SIG-M5 treated with dmso at 0.1 percent for 504 hours (cell line): ENCODE results near the gene OR10A4.
A peak's percentile ranks its signal among the peaks of the same experiment; 100 is the strongest.
"Not testable (repeated sequence)": the region's sequence is repeated elsewhere in the genome, so short reads cannot be mapped to it uniquely, and the experiment has no call there.

Experiments
- DNase-seq: peaks from one replicate; lab custom pipeline; 2025; ENCODE audit not compliant: unreplicated experiment; lab: John Stamatoyannopoulos, UW

The OR10A4 gene, protein sequence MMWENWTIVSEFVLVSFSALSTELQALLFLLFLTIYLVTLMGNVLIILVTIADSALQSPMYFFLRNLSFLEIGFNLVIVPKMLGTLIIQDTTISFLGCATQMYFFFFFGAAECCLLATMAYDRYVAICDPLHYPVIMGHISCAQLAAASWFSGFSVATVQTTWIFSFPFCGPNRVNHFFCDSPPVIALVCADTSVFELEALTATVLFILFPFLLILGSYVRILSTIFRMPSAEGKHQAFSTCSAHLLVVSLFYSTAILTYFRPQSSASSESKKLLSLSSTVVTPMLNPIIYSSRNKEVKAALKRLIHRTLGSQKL

DNA sequence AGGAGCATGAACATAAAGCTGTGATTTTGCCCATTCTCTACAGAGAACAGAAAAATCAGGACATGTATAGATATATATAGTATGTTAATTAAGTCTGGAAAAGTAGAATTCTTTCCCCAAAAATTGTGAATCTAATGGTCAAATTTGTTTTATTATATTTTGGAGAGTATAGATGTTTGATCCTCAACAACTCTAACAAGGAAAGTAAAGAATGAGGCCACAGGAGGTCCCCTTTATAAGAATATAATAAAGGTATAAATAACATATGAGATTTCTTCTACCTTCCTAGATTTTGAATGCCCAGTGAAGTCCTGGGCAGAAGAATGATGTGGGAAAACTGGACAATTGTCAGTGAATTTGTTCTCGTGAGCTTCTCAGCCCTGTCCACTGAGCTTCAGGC is at the start of gene OR10A4:
Gene OR10A4, plus strand, starts transcription at position 301 of the 400 bp plus-strand sequence. Its CDS starts 23 bp downstream, at position 324.
- no peak for DNase-seq

DNA sequence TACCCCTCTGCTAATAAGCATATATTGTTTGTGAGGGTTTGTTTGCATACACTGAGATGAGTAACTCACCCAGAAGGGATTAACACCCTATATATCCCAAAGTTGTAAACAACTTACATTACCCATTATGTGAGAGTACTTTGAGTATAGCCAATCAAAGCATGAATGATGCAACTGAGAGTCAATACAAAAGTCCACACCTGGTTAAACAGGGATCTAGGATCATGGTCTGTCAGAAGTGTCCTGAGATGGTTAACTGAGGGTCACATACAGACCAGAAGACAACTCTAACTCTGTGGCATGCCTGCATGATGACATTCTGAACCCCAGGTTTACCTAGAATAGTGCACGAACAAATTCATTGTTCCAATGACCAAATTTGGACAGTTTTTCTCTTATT is 48.3 kb upstream of the OR10A4 start:
- no peak for DNase-seq

DNA sequence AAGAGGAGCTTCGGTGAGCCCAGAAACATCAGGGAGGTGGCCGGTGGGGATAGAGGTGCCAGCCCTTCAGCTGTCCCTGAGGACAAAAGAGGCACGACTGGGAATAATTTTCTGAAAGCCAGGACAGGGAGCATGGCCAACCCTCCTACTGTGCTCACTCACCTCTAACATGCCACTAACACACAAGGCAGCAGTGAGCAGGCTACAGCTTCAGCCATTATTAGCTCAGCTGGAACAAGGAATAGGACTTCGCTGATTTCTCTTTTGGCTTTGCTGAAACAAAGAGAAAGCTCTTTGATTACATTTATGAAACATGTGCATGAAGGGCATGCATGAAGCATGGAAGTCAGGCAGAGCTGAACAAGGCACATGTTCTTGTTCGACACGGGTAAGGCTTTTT is 43.1 kb upstream of the OR10A4 start:
- DNase-seq = no peak

DNA sequence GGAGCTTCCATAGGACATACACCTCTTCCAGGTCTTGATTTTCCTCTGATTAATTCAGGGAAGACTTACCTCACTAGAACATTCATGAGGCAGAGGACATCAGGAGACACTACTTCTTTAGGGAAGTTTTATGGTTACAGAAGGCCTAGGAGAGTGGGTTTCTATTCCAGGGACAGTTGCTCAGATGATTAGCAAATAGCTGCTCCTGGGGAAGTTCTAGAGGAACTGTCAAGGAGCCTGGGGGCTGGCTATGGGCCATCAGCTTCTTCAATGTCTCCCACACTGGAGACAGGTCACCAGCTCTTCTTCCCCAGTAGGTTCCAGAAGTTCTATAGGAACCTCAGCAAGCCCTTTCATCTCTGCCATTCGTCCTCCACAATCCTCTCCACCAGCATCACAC is 42.4 kb upstream of the OR10A4 start:
- DNase-seq = no peak

DNA sequence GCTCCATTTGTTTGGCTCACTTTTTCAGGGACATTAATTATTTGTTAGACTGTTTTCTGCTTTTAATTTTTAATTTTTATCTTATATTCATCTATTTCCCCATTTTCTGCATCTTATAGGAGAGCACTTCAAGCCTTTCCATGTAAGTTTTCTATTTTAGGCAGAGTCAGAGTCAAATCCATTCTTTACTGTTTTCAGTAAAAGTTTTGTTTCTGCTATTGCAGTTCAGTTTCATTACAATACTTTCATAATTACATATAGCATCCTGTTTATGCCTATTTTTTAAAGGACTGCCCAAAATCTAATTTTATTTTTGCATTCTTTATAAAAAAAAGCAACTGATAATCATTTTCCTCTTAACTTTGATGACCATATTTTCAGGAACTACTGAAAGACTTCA is 34.7 kb upstream of the OR10A4 start:
- DNase-seq = no peak

DNA sequence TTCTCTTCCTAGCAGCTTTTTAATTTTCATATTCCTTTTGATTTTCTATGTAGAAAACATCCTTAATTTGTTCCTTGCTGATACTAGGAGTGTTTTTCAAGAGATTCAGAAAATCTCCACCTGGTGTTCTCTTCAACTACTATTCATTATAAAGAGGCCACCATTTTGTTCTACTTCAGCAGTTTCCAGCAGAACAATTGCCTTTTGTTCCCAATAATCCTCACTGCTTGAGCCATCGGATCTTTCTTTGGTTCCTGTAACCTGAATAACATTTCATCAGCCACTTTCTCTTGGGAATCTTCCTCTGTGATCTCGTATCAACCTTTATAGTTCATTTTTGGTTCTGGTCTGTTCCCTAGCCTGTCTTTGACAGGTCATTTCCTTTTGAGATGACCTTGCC is 32.8 kb upstream of the OR10A4 start:
- no peak for DNase-seq

DNA sequence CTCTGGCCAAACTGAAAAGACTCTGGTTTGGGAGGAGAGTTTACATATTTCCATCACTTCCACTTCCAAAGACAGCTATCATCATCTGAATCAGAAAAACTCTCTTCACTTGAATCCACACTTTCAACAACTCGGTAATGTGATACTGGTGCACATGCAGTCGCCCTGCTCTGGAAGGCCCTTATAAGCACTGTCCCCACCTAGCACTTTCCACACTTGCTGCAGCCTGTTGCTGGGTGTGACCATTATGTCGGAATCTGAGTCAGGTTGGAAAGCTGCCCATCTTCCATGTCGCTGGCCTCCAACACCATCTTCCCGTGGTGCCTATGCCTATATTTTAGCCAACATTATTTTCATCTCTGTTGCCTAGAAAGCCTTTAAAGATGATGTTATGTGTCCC is 32.1 kb upstream of the OR10A4 start:
- DNase-seq = no peak

DNA sequence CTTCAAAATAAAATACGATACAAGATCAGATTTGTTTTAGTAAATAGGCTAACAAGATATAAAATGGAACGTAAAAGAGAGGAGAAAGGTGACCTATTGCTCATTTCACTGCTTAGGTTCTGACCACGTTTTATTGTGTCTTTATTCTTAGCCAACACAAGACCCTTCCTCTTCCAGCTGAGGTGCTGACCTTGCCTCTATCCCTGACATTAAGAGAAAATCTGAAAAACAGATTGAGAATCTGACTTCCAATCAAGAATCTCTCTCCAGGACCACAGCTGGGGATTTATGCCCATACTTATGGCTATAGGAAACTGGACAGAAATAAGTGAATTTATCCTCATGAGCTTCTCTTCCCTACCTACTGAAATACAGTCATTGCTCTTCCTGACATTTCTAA is 31.0 kb upstream of the OR10A4 start, which contains the start of gene OR10A5:
Gene OR10A5, plus strand, starts transcription at position 301 of the 400 bp plus-strand sequence. Its CDS starts 0 bp downstream, at position 301.
- DNase-seq = no peak

DNA sequence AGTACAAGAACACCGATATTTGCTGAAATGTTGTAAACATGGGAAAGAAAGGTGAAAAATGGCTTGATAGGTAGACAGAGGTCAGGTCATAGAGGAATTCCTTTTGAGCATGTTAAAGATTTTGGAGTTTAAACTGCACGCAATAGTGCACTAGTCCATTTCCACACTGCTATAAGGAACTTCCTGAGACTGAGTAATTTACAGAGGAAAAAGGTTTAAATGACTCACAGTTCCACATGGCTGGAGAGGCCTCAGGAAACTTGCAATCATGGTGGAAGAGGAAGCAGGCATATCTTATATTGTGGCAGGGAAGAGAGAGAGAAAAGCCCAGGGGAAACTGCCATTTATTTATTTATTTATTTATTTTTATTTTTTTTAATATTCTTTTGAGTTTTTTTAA is 25.9 kb upstream of the OR10A4 start:
- peak; percentile 2 for DNase-seq

DNA sequence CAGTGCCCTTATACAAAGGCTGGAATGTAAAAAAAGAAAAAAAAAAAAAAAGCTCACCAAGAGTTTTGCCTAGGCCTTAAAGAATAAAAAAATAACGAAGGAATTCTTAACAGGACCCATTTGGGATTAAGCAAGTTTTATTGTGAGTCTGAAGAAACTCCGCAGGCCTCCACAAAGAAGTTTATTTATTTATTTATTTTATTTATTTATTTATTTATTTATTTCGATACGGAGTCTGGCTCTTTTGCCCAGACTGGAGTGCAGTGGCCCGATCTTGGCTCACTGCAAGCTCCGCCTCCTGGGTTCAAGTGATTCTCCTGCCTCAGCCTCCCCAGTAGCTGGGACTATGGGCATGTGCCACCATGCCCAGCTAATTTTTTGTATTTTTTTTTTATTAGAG is 21.6 kb upstream of the OR10A4 start:
- DNase-seq = not testable (repeated sequence)

DNA sequence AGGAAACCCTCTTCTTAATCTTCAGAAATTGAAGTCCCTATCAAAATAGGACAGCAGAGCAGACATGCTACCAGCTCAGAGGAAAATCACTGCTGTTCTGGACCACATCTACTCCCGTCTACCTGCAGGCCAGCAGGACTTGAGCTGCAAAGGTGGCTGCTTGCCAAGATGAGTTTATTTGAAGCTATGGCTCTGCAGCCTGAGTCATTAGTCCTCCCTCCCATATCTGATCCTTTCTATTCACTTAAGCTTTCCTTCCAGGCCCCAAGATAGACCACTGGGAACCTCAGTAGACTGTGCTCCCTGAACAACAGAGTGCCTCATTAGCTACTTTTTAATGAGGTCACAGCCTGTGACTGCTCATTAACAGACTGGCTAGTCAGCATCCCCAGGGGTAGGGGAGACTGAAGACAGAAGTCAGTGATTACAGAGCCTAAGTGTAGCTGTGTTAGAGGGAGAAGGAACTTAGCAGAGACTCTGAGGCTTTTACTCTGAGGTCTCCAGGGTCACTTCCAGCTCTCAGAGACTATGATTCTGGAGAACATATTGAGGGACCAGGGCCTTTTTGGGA is 20.4 kb upstream of the OR10A4 start:
- DNase-seq = no peak

DNA sequence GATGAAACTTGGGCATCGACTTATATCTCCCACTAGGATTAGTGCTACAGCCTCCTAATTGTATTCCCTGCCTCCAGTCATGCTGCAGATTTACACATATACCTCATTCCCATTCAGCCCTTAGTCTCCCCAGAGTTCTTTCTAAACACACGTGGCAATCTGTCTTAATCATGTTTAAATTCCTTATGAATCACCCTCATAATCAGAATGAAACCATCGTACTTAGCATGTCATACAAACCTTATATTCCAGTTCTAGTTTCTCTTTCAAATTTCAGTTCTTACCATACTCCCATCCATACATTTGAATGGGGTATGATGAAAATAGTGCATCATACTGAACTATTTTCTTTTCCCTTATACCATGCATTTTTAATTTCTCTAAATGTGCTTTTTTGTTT is 19.6 kb upstream of the OR10A4 start:
- no peak for DNase-seq

DNA sequence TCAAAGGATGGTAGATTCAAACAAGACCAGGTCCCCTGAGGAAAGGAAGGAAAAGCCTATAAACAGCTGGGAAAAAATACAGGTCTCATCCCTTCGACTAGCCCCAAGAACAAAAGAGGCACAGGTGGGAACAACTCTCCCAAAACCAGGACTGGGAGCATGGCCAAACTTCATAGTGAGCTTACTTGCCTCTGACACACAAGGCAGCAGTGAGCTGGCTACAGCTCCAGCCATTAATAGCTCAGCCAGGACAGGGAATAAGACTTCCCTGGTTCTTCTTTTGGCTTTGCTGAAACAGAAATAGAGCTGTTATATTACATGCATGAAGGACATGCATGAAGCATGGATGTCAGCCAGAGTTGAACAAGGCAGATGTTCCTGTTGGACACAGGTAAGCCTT is 13.5 kb upstream of the OR10A4 start, which contains the start of gene OR10A2:
Gene OR10A2, plus strand, starts transcription at position 97 of the 400 bp plus-strand sequence. CDS start 6,698 bp downstream, outside the sequence.
- DNase-seq = no peak

DNA sequence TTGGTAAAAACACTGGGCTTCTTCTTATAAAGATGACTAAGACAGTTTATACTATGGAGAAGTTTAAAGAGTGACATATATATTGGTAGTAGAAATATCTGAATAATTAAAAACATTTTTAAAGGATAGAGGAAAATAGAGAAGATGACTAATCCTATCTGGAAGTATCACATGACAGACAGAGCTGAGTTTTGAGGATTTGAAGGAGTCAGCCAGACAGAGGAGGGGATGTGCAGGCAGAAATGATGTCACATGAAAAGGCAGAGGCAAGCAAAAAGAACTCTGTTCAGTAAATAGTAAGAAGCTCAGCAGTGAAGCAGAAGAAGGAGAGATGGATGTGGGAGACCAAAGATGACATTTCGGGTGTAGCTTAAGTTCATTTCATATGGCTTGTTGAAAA is 12.0 kb upstream of the OR10A4 start:
- DNase-seq = no peak

DNA sequence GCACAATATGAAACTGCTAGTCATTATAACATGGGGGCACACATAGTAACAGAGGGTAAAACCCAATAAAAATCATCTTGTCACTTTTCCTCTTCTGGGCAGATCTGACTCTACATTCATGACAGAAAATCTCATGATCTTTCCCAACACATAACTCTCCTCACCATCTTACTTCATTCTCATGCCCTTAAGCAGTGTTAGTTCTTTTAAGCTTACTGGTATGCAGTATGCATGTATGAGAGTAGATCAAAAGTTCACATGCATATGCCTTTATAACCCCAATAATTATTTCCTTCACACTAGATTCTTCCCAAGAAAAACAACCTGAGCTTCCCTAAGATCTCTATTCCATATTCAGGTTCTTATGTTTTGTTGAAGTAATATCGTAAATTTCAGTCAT is 5.1 kb upstream of the OR10A4 start:
- DNase-seq = no peak

DNA sequence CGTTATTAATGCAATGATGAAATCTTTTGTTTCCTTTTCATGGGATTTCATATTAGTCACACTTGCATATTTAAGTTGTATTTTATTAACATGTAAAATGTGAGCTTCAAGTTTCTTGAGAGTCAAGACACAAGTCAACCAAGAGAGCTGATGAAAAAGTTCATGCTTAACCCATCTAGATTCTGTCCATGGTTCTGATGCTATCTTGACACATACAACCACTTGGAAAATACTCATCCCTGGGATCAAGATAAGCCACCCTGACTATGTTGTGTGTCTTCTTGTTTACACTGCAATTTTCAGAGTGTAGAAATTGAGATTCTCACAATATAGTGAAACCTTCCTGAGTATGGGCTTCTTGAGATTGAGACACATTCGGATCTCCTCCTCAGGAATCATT is 664 bp upstream of the OR10A4 start:
- no peak for DNase-seq

DNA sequence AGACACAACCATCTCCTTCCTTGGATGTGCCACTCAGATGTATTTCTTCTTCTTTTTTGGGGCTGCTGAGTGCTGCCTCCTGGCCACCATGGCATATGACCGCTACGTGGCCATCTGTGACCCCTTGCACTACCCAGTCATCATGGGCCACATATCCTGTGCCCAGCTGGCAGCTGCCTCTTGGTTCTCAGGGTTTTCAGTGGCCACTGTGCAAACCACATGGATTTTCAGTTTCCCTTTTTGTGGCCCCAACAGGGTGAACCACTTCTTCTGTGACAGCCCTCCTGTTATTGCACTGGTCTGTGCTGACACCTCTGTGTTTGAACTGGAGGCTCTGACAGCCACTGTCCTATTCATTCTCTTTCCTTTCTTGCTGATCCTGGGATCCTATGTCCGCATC is 489 bp downstream of the OR10A4 start:
- DNase-seq = no peak

DNA sequence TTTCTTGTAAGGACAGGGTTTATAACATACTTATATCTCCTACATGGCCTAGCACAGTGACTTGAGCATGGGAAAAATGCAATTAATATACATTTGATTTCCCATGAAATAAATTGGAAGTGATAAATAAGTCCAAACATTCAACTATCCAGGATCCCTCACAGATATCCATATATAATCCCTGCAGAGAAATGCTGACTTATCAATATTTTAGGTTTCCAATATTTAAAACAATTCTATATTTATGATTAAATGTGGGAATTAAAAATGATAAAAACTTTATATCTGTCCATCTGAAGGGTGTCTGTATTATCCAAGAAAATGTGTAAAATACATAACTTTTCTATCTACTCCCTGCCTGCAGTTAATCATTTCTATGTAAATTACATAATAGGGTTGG is 6.3 kb downstream of the OR10A4 start:
- no peak for DNase-seq

DNA sequence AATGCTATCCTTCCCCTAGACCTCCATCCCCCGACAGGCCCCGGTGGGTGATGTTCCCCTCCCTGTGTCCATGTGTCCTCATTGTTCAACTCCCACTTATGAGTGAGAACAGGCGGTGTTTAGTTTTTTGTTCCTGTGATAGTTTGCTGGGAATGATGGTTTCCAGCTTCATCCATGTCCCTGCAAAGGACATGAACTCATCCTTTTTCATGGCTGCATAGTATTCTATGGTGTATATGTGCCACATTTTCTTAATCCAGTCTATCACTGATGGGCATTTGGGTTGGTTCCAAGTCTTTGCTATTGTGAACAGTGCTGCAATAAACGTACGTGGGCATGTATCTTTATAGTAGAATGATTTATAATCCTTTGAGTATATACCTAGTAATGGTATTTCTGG is 11.3 kb downstream of the OR10A4 start:
- DNase-seq = not testable (repeated sequence)

DNA sequence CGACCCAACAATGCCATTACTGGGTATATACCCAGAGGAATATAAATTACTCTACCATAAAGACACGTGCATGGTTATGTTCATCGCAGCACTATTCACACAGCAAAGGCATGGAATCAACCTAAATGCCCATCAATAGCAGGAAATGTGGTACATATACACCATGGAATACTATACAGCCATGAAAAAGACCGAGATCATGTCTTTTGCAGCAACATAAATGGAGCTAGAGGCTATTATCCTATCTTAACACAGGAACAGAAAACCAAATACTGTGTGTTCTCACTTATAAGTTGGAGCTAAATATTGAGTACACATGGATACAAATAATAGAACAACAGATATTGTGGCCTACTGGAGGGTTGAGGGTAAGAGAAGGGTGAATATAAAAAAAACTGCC is 12.4 kb downstream of the OR10A4 start:
- no peak for DNase-seq

DNA sequence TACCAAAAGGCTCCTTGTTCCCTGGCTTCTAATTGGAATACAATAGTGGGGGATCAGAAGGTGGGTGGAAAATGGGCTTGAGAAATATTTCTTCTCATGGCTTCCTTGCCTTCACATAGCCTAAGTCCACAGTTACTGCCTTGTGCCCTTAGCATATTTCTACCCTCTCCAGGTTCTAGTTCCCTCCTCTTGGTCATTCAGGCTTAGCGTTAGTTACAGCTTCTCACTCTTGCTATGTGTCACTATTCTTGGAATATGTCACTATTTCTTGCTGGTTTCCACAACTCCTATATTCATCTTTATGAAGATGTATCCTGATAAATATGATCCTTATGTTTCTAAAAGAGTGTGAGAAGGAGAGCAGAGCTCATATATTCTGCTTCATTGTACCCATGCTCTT is 13.4 kb downstream of the OR10A4 start:
- DNase-seq = no peak

DNA sequence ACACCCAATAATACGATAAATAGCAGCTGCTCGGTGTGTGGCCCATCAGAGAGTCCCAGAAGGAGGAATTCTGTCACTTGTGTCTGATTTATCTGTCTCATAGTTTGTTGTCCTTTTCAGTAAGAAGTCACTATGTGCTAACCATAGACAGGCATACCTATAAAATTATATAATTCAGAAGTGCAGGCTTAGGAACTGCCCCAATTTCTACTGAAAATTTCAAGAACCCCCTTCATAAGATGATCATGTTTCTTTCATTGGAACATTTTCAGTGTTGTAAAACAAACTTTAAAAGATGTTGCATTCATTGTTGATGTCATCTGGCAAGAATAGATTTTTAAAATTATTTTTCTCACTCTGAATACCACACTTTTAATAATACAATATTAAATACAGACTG is 16.0 kb downstream of the OR10A4 start, which contains the start of gene OR2D2:
Gene OR2D2, minus strand, starts transcription at position 101 of the 400 bp plus-strand sequence. Its CDS starts 0 bp downstream, at position 101.
- DNase-seq = no peak

DNA sequence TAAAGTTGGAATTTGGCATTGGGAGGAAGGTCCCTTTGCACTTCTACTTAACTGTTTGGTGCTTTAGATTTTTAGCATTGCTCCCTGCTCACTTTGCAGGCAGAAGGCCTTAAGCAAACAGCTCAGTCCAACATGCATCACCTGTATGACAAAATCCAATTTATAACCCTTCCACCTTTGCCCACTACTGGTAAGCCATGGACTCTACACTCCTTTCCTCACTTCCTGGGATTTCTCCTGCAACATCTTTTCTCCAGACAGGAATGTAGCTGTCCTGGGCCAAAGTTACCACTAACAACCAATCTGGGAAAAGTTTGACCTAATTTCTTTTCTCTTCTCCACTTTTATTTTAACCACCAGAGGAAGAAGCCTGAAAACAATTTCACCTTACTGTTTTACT is 17.7 kb downstream of the OR10A4 start:
- no peak for DNase-seq
